Caco-2 (cell line): ENCODE results near the gene TCERG1L. TPM values are rescaled to one million over a fixed set of nuclear protein-coding genes. Genes with fewer than 3 reads are reported as not detected.

Experiments used
- BruUV-seq: library from RNA; stranded (reverse); fragments of 400-500 nt; replicated peaks from 2 replicates; lab custom pipeline; 2021; lab: Mats Ljungman, UMichigan
- CTCF ChIA-PET: fragments of 300-600 bp; sonication (Branson Sonifier 250); formaldehyde crosslinking; loops from one replicate; lab custom pipeline; 2022; ENCODE audit warnings: antibody characterized with exemption; lab: Charles Lee
- POLR2A ChIA-PET: fragments of 300-600 bp; sonication (Branson Sonifier 250); formaldehyde crosslinking; loops from one replicate; lab custom pipeline; 2022; ENCODE audit warnings: antibody characterized with exemption; lab: Charles Lee
- DNase-seq, 2 experiments: peaks; one replicate each; pipeline versions ENCODE4 v3.0.0 to v3.0.0-alpha.2; 2020 to 2022
- H3K27me3 ChIP-seq: replicated peaks from 2 replicates; pipeline ENCODE4 v1.6.0; 2011; ENCODE audit warnings: low read length; ENCODE audit not compliant: control insufficient read depth, insufficient read depth
- H3K36me3 ChIP-seq: 2 replicates; pipeline ENCODE4 v1.5.1; 2011; ENCODE audit warnings: low read length; ENCODE audit not compliant: control insufficient read depth, insufficient read depth
- H3K4me1 ChIP-seq: fragments of 250-450 bp; sonication (Bioruptor Pico); 2 replicates; pipeline ENCODE4 v1.5.1; 2020; ENCODE audit warnings: mild to moderate bottlenecking
- H3K4me3 ChIP-seq: 2 replicates; pipeline ENCODE4 v1.5.1; 2011; ENCODE audit warnings: low read depth, mild to moderate bottlenecking, control low read depth, low read length
- H3K9me3 ChIP-seq: fragments of 250-450 bp; sonication (Bioruptor Pico); 2 replicates; pipeline ENCODE4 v1.5.1; 2020; ENCODE audit warnings: mild to moderate bottlenecking, moderate library complexity
- H3K27ac Mint-ChIP-seq: one replicate; pipeline ENCODE4 v1.8.0; 2022; ENCODE audit warnings: mixed read lengths; ENCODE audit not compliant: unreplicated experiment
- H3K27me3 Mint-ChIP-seq: one replicate; pipeline ENCODE4 v1.8.0; 2022; ENCODE audit warnings: mixed read lengths; ENCODE audit not compliant: insufficient read depth, unreplicated experiment
- H3K36me3 Mint-ChIP-seq: one replicate; pipeline ENCODE4 v1.8.0; 2022; ENCODE audit warnings: mild to moderate bottlenecking, mixed read lengths; ENCODE audit not compliant: insufficient read depth, unreplicated experiment
- H3K4me1 Mint-ChIP-seq: one replicate; pipeline ENCODE4 v1.8.0; 2022; ENCODE audit warnings: low read depth, mixed read lengths; ENCODE audit not compliant: unreplicated experiment
- H3K4me3 Mint-ChIP-seq: one replicate; pipeline ENCODE4 v1.8.0; 2022; ENCODE audit warnings: mild to moderate bottlenecking, moderate library complexity, mixed read lengths; ENCODE audit not compliant: unreplicated experiment
- H3K9me3 Mint-ChIP-seq: one replicate; pipeline ENCODE4 v1.8.0; 2022; ENCODE audit warnings: mixed read lengths; ENCODE audit not compliant: unreplicated experiment
- intact Hi-C: fragments of 100-400 bp; cut with micrococcal nuclease; formaldehyde crosslinking; loops from one replicate; pipeline ENCODE4 v1.10.0; 2022; ENCODE audit not compliant: unreplicated experiment
- total RNA-seq: library from RNA; stranded (reverse); gene quantifications from 2 replicates; pipeline ENCODE4 v1.2.3, GENCODE V29; 2022
- TF ChIP-seq, protein P1 (sequence below), 2 experiments: fragments of 200-600 bp in 1 of 2; IDR thresholded peaks; 1 replicate in 1 of 2; 2 replicates in 1 of 2; pipeline versions ENCODE4 v1.5.1 to v1.8.0; 2011 to 2022; ENCODE audit warnings: antibody characterized with exemption in 1 of 2, control low read depth in 1 of 2, inconsistent platforms in 1 of 2, low read depth in 1 of 2, low read length in 1 of 2, mild to moderate bottlenecking in 1 of 2, moderate library complexity in 1 of 2; ENCODE audit not compliant: insufficient read depth in 1 of 2, severe bottlenecking in 1 of 2, unreplicated experiment in 1 of 2

The TCERG1L gene
- total RNA-seq, 1 experiment from 2014 or later, result not detected

DNA sequence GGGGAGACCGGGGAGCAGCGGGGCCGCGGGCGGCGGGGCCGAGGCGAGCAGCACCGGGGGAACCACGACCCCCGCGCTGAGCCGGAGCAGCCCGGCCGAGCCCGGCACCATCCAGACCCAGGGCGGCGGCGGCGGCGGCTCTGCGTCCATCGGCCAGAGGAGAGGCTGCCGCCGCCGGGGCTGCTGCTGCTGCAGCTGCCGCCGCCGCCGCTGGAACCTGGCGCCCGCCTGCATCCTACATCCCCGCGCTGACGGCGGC is 190 bp downstream of the TCERG1L start:
- no TSS peak for BruUV-seq
- Mint-ChIP-seq H3K27ac (no peak overlapping the region), H3K36me3 (no peaks in the 10 kb centered on the region), H3K4me1 (no peaks in the 10 kb centered on the region), H3K27me3 (no peaks in the 10 kb centered on the region), H3K4me3 (no peak overlapping the region), H3K9me3 (no peaks in the 10 kb centered on the region)
- H3K4me1 ChIP-seq, result no peaks in the 10 kb centered on the region
- no peak for DNase-seq
- CTCF ChIA-PET, result no interaction called here
- no peak overlapping the region for H3K4me3 ChIP-seq
- H3K36me3 ChIP-seq, result no peaks in the 10 kb centered on the region
- POLR2A ChIA-PET, result no interaction called here
- H3K9me3 ChIP-seq, result 0 out of 2 replicates have a peak, but pooled peaks cover 5% of the 10 kb centered on the region
- H3K27me3 ChIP-seq, result no peaks in the 10 kb centered on the region
- TF ChIP-seq, protein P1, sequence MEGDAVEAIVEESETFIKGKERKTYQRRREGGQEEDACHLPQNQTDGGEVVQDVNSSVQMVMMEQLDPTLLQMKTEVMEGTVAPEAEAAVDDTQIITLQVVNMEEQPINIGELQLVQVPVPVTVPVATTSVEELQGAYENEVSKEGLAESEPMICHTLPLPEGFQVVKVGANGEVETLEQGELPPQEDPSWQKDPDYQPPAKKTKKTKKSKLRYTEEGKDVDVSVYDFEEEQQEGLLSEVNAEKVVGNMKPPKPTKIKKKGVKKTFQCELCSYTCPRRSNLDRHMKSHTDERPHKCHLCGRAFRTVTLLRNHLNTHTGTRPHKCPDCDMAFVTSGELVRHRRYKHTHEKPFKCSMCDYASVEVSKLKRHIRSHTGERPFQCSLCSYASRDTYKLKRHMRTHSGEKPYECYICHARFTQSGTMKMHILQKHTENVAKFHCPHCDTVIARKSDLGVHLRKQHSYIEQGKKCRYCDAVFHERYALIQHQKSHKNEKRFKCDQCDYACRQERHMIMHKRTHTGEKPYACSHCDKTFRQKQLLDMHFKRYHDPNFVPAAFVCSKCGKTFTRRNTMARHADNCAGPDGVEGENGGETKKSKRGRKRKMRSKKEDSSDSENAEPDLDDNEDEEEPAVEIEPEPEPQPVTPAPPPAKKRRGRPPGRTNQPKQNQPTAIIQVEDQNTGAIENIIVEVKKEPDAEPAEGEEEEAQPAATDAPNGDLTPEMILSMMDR (IDR thresholded peaks at IDR 0.05; ENCODE audit: insufficient read depth in 1 of 2, low read depth in 1 of 2, low read length in 1 of 2, severe bottlenecking in 1 of 2, unreplicated experiment in 1 of 2), result no peak
- intact Hi-C loops, result no loop called here

DNA sequence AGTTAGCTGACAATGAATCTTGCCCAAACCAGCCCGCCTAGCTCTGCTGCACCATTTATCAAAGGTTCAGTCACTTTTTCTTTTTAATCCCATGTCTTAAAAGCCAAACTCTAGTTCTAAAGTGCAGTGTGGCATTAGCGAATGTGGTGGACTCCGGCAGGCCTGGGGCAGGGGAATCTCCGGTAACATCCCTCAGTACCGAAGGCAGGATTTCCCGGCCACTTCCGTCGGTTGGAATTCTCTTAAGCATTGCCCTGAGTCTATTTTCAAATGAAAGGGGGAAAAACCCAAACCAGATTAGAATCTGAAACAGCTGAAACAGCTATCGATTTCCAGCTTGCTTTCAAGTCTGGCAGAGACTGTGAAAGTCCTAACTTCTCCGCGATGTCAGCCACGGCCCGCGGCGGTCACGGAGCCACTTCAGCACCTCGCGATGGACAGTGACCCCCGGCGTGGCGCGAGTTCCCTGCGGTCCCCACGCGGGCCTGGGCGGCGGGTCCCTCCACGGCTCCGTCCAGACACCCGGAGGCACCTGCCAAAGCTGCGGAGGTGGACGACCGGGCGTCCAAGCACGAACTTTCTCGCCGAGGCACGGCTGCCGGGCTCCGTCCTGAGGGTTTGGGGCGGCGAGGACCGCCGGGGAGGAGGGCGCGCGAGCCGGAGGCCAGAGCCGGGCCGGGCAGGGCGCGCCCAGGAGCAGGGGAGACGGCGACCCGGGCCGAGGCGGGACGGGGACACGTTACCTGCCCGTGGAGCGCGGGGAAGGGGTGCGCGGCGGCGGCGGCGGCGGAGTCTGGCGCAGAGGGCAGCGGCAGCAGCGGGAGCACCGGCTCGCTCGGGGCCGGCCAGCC is 745 bp downstream of the TCERG1L start:
- Histone ChIP-seq H3K36me3 (no peaks in the 10 kb centered on the region), H3K4me1 (no peaks in the 10 kb centered on the region), H3K9me3 (0 out of 2 replicates have a peak, but pooled peaks cover 5% of the 10 kb centered on the region), H3K27me3 (no peaks in the 10 kb centered on the region), H3K4me3 (no peak overlapping the region)
- ChIA-PET POLR2A (no interaction called here), CTCF (no interaction called here)
- BruUV-seq, result no TSS peak
- no peaks in the 10 kb centered on the region for H3K4me1 Mint-ChIP-seq
- H3K27me3 Mint-ChIP-seq, result no peaks in the 10 kb centered on the region
- H3K9me3 Mint-ChIP-seq, result no peaks in the 10 kb centered on the region
- intact Hi-C loops, result no loop called here
- DNase-seq, result no peak
- H3K27ac Mint-ChIP-seq, result no peak overlapping the region
- no peaks in the 10 kb centered on the region for H3K36me3 Mint-ChIP-seq
- TF ChIP-seq, protein P1 (IDR thresholded peaks at IDR 0.05; ENCODE audit: insufficient read depth in 1 of 2, low read depth in 1 of 2, low read length in 1 of 2, severe bottlenecking in 1 of 2, unreplicated experiment in 1 of 2), result no peak
- H3K4me3 Mint-ChIP-seq, result no peak overlapping the region

DNA sequence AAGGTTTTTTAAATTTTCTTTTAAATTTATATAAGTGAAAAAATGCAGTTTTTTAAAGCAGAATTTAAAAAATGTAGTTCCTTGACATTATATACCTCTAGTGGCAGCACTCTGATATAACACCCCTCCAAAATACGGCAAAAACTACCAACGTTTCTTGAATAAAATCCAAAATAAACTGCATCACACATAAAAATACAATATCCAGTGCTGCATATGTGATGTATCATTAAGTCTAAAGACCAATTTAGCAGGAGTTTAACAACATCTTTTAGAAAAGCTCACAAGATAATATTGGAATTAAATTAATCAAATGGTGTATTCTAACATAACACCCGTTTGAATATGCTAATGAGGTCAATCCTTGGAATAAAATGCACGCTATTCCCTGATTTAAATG is 1.4 kb downstream of the TCERG1L start:
- no peaks in the 10 kb centered on the region for H3K4me1 Mint-ChIP-seq
- Histone ChIP-seq H3K27me3 (no peaks in the 10 kb centered on the region), H3K36me3 (no peaks in the 10 kb centered on the region), H3K9me3 (0 out of 2 replicates have a peak, but pooled peaks cover 5% of the 10 kb centered on the region), H3K4me1 (no peaks in the 10 kb centered on the region), H3K4me3 (no peak overlapping the region)
- no peak overlapping the region for H3K27ac Mint-ChIP-seq
- TF ChIP-seq, protein P1 (IDR thresholded peaks at IDR 0.05; ENCODE audit: insufficient read depth in 1 of 2, low read depth in 1 of 2, low read length in 1 of 2, severe bottlenecking in 1 of 2, unreplicated experiment in 1 of 2), result peak in 1 of 2 experiments; percentile 28
- H3K36me3 Mint-ChIP-seq, result no peaks in the 10 kb centered on the region
- H3K4me3 Mint-ChIP-seq, result no peak overlapping the region
- no TSS peak for BruUV-seq
- intact Hi-C loops, result no loop called here
- CTCF ChIA-PET, result no interaction called here
- POLR2A ChIA-PET, result no interaction called here
- no peaks in the 10 kb centered on the region for H3K9me3 Mint-ChIP-seq
- no peak for DNase-seq
- no peaks in the 10 kb centered on the region for H3K27me3 Mint-ChIP-seq
